SK-N-SH treated with all-trans-retinoic acid at 6 μM for 48 hours (cell line): Measurements from ENCODE around the gene PKD1.

Experiments used
- ATAC-seq: fragments of 200-7000 bp; cut with Tn5 transposase; 3 replicates; pipeline ENCODE4 v1.9.1; 2020; ENCODE audit warnings: mild to moderate bottlenecking, moderate library complexity
- ARNTL ChIP-seq: fragments of 450-650 bp; formaldehyde crosslinking; IDR thresholded peaks from 2 replicates; pipeline ENCODE4 v1.5.0; 2020; ENCODE audit warnings: low read depth, mild to moderate bottlenecking, moderate library complexity, borderline replicate concordance
- BACH2 ChIP-seq: fragments of 250-450 bp; sonication (Bioruptor Pico); IDR thresholded peaks from 2 replicates; pipeline ENCODE4 v1.9.0; 2021; ENCODE audit warnings: mild to moderate bottlenecking, borderline replicate concordance
- CSDC2 ChIP-seq: fragments of 250-450 bp; sonication (Bioruptor Pico); IDR thresholded peaks from 2 replicates; pipeline ENCODE4 v1.5.0; 2020; ENCODE audit warnings: mild to moderate bottlenecking, moderate library complexity
- ESRRG ChIP-seq: fragments of 250-450 bp; sonication (Bioruptor Pico); IDR thresholded peaks from 2 replicates; pipeline ENCODE4 v1.6.1; 2021; ENCODE audit warnings: mild to moderate bottlenecking
- GLIS3 ChIP-seq: fragments of 250-450 bp; sonication (Bioruptor Pico); IDR thresholded peaks from 2 replicates; pipeline ENCODE4 v1.5.0; 2020; ENCODE audit warnings: mild to moderate bottlenecking, moderate library complexity
- ISL1 ChIP-seq: fragments of 250-450 bp; sonication (Bioruptor Pico); IDR thresholded peaks from 2 replicates; pipeline ENCODE4 v2.1.2; 2022; ENCODE audit warnings: mild to moderate bottlenecking, moderate library complexity
- OSR1 ChIP-seq: fragments of 250-450 bp; sonication (Bioruptor Pico); IDR thresholded peaks from 2 replicates; pipeline ENCODE4 v1.8.0; 2022; ENCODE audit warnings: moderate library complexity, mild to moderate bottlenecking, inconsistent platforms
- PPARA ChIP-seq: fragments of 250-450 bp; sonication (Bioruptor Pico); IDR thresholded peaks from 2 replicates; pipeline ENCODE4 v1.5.0; 2020; ENCODE audit warnings: mild to moderate bottlenecking, borderline replicate concordance
- RARB ChIP-seq: fragments of 250-450 bp; sonication (Bioruptor Pico); IDR thresholded peaks from 2 replicates; pipeline ENCODE4 v1.8.0; 2021; ENCODE audit warnings: mild to moderate bottlenecking, moderate library complexity
- SNAI2 ChIP-seq: fragments of 250-450 bp; sonication (Bioruptor Pico); IDR thresholded peaks from 2 replicates; pipeline ENCODE4 v1.5.0; 2020; ENCODE audit warnings: mild to moderate bottlenecking, moderate library complexity
- TCF4 ChIP-seq: fragments of 250-450 bp; sonication (Bioruptor Pico); IDR thresholded peaks from 2 replicates; pipeline ENCODE4 v1.8.0; 2021; ENCODE audit warnings: mild to moderate bottlenecking, moderate library complexity, borderline replicate concordance
- TOX ChIP-seq: fragments of 250-450 bp; sonication (Bioruptor Pico); IDR thresholded peaks from 2 replicates; pipeline ENCODE4 v1.8.0; 2021; ENCODE audit warnings: mild to moderate bottlenecking, moderate library complexity, borderline replicate concordance
- TSHZ2 ChIP-seq: fragments of 250-450 bp; sonication (Bioruptor Pico); IDR thresholded peaks from 2 replicates; pipeline ENCODE4 v1.5.0; 2020; ENCODE audit warnings: mild to moderate bottlenecking, moderate library complexity
- ZFP3 ChIP-seq: fragments of 250-450 bp; sonication (Bioruptor Pico); IDR thresholded peaks from 2 replicates; pipeline ENCODE4 v1.5.0; 2020; ENCODE audit warnings: mild to moderate bottlenecking, moderate library complexity
- ZNF565 ChIP-seq: fragments of 450-650 bp; formaldehyde crosslinking; conservative IDR thresholded peaks from 2 replicates; pipeline ENCODE4 v1.5.0; 2020; ENCODE audit warnings: low read depth, mild to moderate bottlenecking, moderate library complexity
- ZNF70 ChIP-seq: fragments of 450-650 bp; formaldehyde crosslinking; IDR thresholded peaks from 2 replicates; pipeline ENCODE4 v1.5.0; 2020; ENCODE audit warnings: mild to moderate bottlenecking, moderate library complexity
- ZNF8 ChIP-seq: fragments of 450-650 bp; formaldehyde crosslinking; IDR thresholded peaks from 2 replicates; pipeline ENCODE4 v1.5.0; 2020; ENCODE audit warnings: mild to moderate bottlenecking, moderate library complexity
- TF ChIP-seq, protein P1 (sequence below): fragments of 250-450 bp; sonication (Bioruptor Pico); IDR thresholded peaks from 2 replicates; pipeline ENCODE4 v1.5.1; 2020; ENCODE audit warnings: low read depth, mild to moderate bottlenecking, moderate library complexity
- TF ChIP-seq, protein P2 (sequence below): fragments of 250-450 bp; sonication (Bioruptor Pico); IDR thresholded peaks from 2 replicates; pipeline ENCODE4 v1.8.0; 2021; ENCODE audit warnings: low read depth, mild to moderate bottlenecking, moderate library complexity, borderline replicate concordance
- TF ChIP-seq, protein P3 (sequence below): fragments of 250-450 bp; sonication (Bioruptor Pico); IDR thresholded peaks from 2 replicates; pipeline ENCODE4 v1.5.1; 2021; ENCODE audit warnings: mild to moderate bottlenecking, moderate library complexity

Gene PKD1

DNA sequence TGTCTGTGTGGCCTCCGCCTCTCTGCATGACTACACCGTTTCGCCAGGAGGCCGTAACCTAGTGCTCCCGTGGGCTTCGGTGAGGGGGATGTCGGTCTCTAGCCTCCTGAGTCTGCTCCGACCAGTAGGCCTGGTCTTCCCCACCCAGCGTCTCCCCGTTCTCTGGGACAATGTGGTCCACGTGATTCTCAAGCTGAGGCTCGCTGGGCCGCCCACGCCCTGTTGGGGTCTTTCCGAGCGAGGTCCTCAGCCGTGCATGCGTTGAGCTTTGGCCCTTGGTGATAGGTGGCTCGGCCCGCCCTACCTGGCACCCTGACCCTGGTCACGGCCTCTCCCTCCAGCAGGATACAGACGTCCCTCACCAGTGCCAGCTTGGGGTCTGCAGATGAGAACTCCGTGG, 57.0 kb downstream of the PKD1 start (continued):
- no peak for TF ChIP-seq TSHZ2 (CRISPR knock-in tag)
- no peak for TF ChIP-seq CSDC2
- no peak for TF ChIP-seq OSR1
- TF ChIP-seq TOX (CRISPR knock-in tag) = no peak

- TF ChIP-seq, protein P1, sequence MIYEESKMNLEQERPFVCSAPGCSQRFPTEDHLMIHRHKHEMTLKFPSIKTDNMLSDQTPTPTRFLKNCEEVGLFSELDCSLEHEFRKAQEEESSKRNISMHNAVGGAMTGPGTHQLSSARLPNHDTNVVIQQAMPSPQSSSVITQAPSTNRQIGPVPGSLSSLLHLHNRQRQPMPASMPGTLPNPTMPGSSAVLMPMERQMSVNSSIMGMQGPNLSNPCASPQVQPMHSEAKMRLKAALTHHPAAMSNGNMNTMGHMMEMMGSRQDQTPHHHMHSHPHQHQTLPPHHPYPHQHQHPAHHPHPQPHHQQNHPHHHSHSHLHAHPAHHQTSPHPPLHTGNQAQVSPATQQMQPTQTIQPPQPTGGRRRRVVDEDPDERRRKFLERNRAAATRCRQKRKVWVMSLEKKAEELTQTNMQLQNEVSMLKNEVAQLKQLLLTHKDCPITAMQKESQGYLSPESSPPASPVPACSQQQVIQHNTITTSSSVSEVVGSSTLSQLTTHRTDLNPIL = no peak
- TF ChIP-seq TOX (CRISPR knock-in tag) = no peak
- no peak for TF ChIP-seq ISL1 (CRISPR knock-in tag)
- TF ChIP-seq SNAI2 = no peak
- TF ChIP-seq TCF4 (CRISPR knock-in tag) = no peak
- TF ChIP-seq RARB (CRISPR knock-in tag) = no peak
- TF ChIP-seq GLIS3 (CRISPR knock-in tag) = no peak
- no peak for TF ChIP-seq ZNF8 (CRISPR knock-in tag)
- no peak for TF ChIP-seq PPARA (CRISPR knock-in tag)
- no peak for TF ChIP-seq ZNF70 (CRISPR knock-in tag)
- no peak for TF ChIP-seq TSHZ2 (CRISPR knock-in tag)
- TF ChIP-seq OSR1 = no peak
- ATAC-seq = no peak
These were observed 57.6 kb downstream of the PKD1 start for GRCh38 chr16:2078096-2078495.

DNA sequence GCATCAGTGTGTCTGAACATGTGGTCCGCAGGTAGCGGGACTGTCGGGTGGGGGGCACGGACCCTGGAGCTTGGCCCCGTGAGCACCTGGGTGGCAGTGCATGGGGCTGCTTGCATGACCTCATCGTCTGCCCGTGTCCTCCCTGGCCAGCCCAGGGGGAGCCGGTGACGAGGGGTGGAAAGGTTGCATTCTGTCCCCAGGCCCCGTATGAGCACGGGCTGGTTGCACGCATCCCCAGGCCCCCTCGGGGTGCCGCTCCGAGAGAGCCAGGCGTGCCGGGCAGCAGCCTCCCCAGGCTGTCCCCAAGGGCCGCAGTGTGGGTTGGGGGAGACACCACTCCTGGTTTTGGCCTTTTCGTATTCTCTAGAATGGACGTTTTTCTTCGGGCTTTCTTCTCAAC, 58.0 kb downstream of the PKD1 start:
- no peak for TF ChIP-seq PPARA (CRISPR knock-in tag)
- TF ChIP-seq TCF4 (CRISPR knock-in tag) = no peak
- no peak for TF ChIP-seq BACH2 (CRISPR knock-in tag)
- TF ChIP-seq, protein P2, sequence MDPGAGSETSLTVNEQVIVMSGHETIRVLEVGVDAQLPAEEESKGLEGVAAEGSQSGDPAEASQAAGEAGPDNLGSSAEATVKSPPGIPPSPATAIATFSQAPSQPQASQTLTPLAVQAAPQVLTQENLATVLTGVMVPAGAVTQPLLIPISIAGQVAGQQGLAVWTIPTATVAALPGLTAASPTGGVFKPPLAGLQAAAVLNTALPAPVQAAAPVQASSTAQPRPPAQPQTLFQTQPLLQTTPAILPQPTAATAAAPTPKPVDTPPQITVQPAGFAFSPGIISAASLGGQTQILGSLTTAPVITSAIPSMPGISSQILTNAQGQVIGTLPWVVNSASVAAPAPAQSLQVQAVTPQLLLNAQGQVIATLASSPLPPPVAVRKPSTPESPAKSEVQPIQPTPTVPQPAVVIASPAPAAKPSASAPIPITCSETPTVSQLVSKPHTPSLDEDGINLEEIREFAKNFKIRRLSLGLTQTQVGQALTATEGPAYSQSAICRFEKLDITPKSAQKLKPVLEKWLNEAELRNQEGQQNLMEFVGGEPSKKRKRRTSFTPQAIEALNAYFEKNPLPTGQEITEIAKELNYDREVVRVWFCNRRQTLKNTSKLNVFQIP = no peak
- TF ChIP-seq GLIS3 (CRISPR knock-in tag) = no peak
- TF ChIP-seq TOX (CRISPR knock-in tag) = no peak
- no peak for TF ChIP-seq ZFP3 (CRISPR knock-in tag)
- no peak for TF ChIP-seq ISL1 (CRISPR knock-in tag)
- TF ChIP-seq ZNF565 (CRISPR knock-in tag) = no peak
- TF ChIP-seq ZNF8 (CRISPR knock-in tag) = no peak
- TF ChIP-seq ZNF70 (CRISPR knock-in tag) = no peak
- no peak for TF ChIP-seq TSHZ2 (CRISPR knock-in tag)
- no peak for TF ChIP-seq CSDC2
- TF ChIP-seq ARNTL (CRISPR knock-in tag) = no peak
- TF ChIP-seq, protein P1 = no peak
- no peak for TF ChIP-seq ESRRG (CRISPR knock-in tag)
- TF ChIP-seq, protein P3, sequence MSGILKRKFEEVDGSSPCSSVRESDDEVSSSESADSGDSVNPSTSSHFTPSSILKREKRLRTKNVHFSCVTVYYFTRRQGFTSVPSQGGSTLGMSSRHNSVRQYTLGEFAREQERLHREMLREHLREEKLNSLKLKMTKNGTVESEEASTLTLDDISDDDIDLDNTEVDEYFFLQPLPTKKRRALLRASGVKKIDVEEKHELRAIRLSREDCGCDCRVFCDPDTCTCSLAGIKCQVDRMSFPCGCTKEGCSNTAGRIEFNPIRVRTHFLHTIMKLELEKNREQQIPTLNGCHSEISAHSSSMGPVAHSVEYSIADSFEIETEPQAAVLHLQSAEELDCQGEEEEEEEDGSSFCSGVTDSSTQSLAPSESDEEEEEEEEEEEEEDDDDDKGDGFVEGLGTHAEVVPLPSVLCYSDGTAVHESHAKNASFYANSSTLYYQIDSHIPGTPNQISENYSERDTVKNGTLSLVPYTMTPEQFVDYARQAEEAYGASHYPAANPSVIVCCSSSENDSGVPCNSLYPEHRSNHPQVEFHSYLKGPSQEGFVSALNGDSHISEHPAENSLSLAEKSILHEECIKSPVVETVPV (CRISPR knock-in tag) = no peak
- ATAC-seq = no peak
